ENCODE results near the gene RNU6-9. TPM values are rescaled to one million over a fixed set of nuclear protein-coding genes. Genes with fewer than 3 reads are reported as not detected.

RNU6-9 gene
- total RNA-seq, 4 donors from 2014 or later, result not detected

- no peaks in the 10 kb centered on the region for H3K27me3 ChIP-seq
- intact Hi-C loops (cut with DNase I; ENCODE audit: low total_unique reads), result no loop called here
- no peaks in the 10 kb centered on the region for H3K36me3 ChIP-seq
- no peak for DNase-seq
- TF ChIP-seq CTCF (IDR thresholded peaks at IDR 0.05) (no peak), POLR2A (IDR thresholded peaks at IDR 0.05) (no peak)
- no peak overlapping the region for H3K27ac ChIP-seq
- peaks cover 0 to 17% of the 10 kb centered on the region in 2 donors for H3K4me1 ChIP-seq
- no peak overlapping the region for H3K4me3 ChIP-seq
- H3K9me3 ChIP-seq, result no peaks in the 10 kb centered on the region
These were observed 48.9 kb downstream of the RNU6-9 start for GRCh38 chr19:942133-942645.

Small RNA genes lying within 50 kb of the gene (small RNA-seq; reads per million reads assigned to genes)
- not detected for gene RNU6-9

Other genes with a start within 250 kb of the RNU6-9 start
- gene RNF126, start 230.3 kb upstream of the RNU6-9 start, total RNA-seq, result 10 to 100 TPM in 3 of 4 donors, 1 to 10 TPM in 1; 9.5 to 44.3 (median 18.2) TPM
- 10 to 100 TPM; 25.3 to 71.7 (median 37.3) TPM for gene FSTL3, start 217.1 kb upstream of the RNU6-9 start, total RNA-seq
- not detected for gene PRSS57, start 198.0 kb upstream of the RNU6-9 start, total RNA-seq
- 10 to 100 TPM; 12.6 to 91.0 (median 42.2) TPM for gene PALM, start 184.5 kb upstream of the RNU6-9 start, total RNA-seq
- 1 to 10 TPM in 1 of 4 donors, under 1 TPM in 3; 0.26 to 5.5 (median 0.39) TPM for gene MISP, start 142.4 kb upstream of the RNU6-9 start, total RNA-seq
- gene PTBP1, start 96.0 kb upstream of the RNU6-9 start, total RNA-seq, result 100 to 1,000 TPM in 2 of 4 donors, 10 to 100 TPM in 2; 45.0 to 278 (median 106) TPM
- gene PLPPR3, start 71.5 kb upstream of the RNU6-9 start, total RNA-seq, result 1 to 10 TPM in 1 of 4 donors, not detected in 3; 3.4 TPM
- 1 to 10 TPM in 1 of 4 donors, under 1 TPM in 1, not detected in 2; 0.85 to 2.6 TPM for gene AZU1, start 65.6 kb upstream of the RNU6-9 start, total RNA-seq
- gene PRTN3, start 52.5 kb upstream of the RNU6-9 start, total RNA-seq, result 1 to 10 TPM in 1 of 4 donors, not detected in 3; 2.9 TPM
- 1 to 10 TPM in 1 of 4 donors, not detected in 3; 3.4 TPM for gene ELANE, start 41.2 kb upstream of the RNU6-9 start, total RNA-seq
- 100 to 1,000 TPM in 1 of 4 donors, 10 to 100 TPM in 1, 1 to 10 TPM in 2; 3.2 to 233 (median 50.2) TPM for gene CFD, start 33.8 kb upstream of the RNU6-9 start, total RNA-seq
- gene MED16, start 297 bp upstream of the RNU6-9 start, total RNA-seq, result 10 to 100 TPM; 12.0 to 69.1 (median 43.1) TPM
- 10 to 100 TPM in 3 of 4 donors, 1 to 10 TPM in 1; 5.3 to 38.2 (median 21.2) TPM for gene R3HDM4, start 19.7 kb downstream of the RNU6-9 start, total RNA-seq
- gene KISS1R, start 23.8 kb downstream of the RNU6-9 start, total RNA-seq, result under 1 TPM in 1 of 4 donors, not detected in 3; 0.14 TPM
- 10 to 100 TPM in 1 of 4 donors, 1 to 10 TPM in 3; 1.3 to 22.0 (median 3.8) TPM for gene ARID3A, start 32.6 kb downstream of the RNU6-9 start, total RNA-seq
- 10 to 100 TPM; 13.6 to 34.9 (median 17.3) TPM for gene WDR18, start 90.9 kb downstream of the RNU6-9 start, total RNA-seq
- gene GRIN3B, start 106.9 kb downstream of the RNU6-9 start, total RNA-seq, result under 1 TPM in 1 of 4 donors, not detected in 3; 0.48 TPM
- 100 to 1,000 TPM in 1 of 4 donors, 10 to 100 TPM in 3; 47.4 to 164 (median 56.9) TPM for gene TMEM259, start 127.6 kb downstream of the RNU6-9 start, total RNA-seq
- gene RNU6-2, start 128.0 kb downstream of the RNU6-9 start, total RNA-seq, result not detected
- 100 to 1,000 TPM in 2 of 4 donors, 10 to 100 TPM in 2; 14.3 to 186 (median 88.5) TPM for gene CNN2, start 133.1 kb downstream of the RNU6-9 start, total RNA-seq
- 10 to 100 TPM in 1 of 4 donors, 1 to 10 TPM in 2, under 1 TPM in 1; 0.59 to 10.4 (median 2.7) TPM for gene ABCA7, start 146.6 kb downstream of the RNU6-9 start, total RNA-seq
- gene ARHGAP45, start 173.7 kb downstream of the RNU6-9 start, total RNA-seq, result 100 to 1,000 TPM in 1 of 4 donors, 1 to 10 TPM in 3; 4.1 to 154 (median 8.6) TPM
- gene POLR2E, start 201.9 kb downstream of the RNU6-9 start, total RNA-seq, result 100 to 1,000 TPM in 1 of 4 donors, 10 to 100 TPM in 3; 13.6 to 112 (median 59.8) TPM
- 100 to 1,000 TPM in 3 of 4 donors, 10 to 100 TPM in 1; 68.2 to 357 (median 163) TPM for gene GPX4, start 210.5 kb downstream of the RNU6-9 start, total RNA-seq

Measured in uterus (tissue), 4 donors.